HCT116 (cell line): ENCODE data around the gene PYGB. TPM values are rescaled to one million over a fixed set of nuclear protein-coding genes. Genes with fewer than 3 reads are reported as not detected.

Source experiments
- ATAC-seq: fragments of 200-7000 bp; cut with Tn5 transposase; 2 replicates; pipeline ENCODE4 v1.9.1; 2020; ENCODE audit warnings: mild to moderate bottlenecking, moderate library complexity
- BruUV-seq: library from RNA; stranded (reverse); fragments of 400-500 nt; replicated peaks from 2 replicates; lab custom pipeline; 2021; lab: Mats Ljungman, UMichigan
- CTCF ChIA-PET: fragments of 300-600 bp; sonication (Branson Sonifier 250); formaldehyde crosslinking; loops from one replicate; lab custom pipeline; 2021; ENCODE audit warnings: antibody characterized with exemption; lab: Charles Lee
- POLR2A ChIA-PET: fragments of 300-600, 350-600 bp; sonication (Branson Sonifier 250); formaldehyde crosslinking; loops from one replicate; lab custom pipeline; 2021; ENCODE audit warnings: antibody characterized with exemption; lab: Charles Lee
- RAD21 ChIA-PET, 2 experiments: fragments of 300-600 bp; sonication (Branson Sonifier 250); formaldehyde crosslinking; loops; one replicate each; lab custom pipeline; 2023; ENCODE audit warnings: low total read pairs in 2 of 2; ENCODE audit not compliant: uncharacterized antibody in 2 of 2, unreplicated experiment in 2 of 2, low non-redundant PET in 1 of 2; lab: Charles Lee
- DNase-seq: peaks from one replicate; pipeline ENCODE4 v3.0.0-alpha.2; 2010; ENCODE audit warnings: low read depth, low spot score
- H2AFZ ChIP-seq: fragments of 200-600 bp; shearing (Covaris generic), sonication (generic); 2 replicates; pipeline ENCODE4 v1.6.1; 2017; ENCODE audit warnings: low read depth, mixed run types, mixed read lengths, antibody characterized with exemption, low read length; ENCODE audit not compliant: poor library complexity, severe bottlenecking
- H3K27ac ChIP-seq: 2 replicates; pipeline ENCODE4 v1.5.1; 2012; ENCODE audit warnings: low read depth, low read length
- H3K27me3 ChIP-seq: fragments of 200-600 bp; sonication (generic); 2 replicates; pipeline ENCODE4 v1.6.1; 2016; ENCODE audit warnings: mixed run types, low read length, mixed read lengths; ENCODE audit not compliant: insufficient read depth
- H3K36me3 ChIP-seq, 2 experiments: fragments of 200-500 bp in 1 of 2; fragments of 200-600 bp in 1 of 2; sonication (Bioruptor generic) in 1 of 2; sonication (generic) in 1 of 2; 2 replicates each; pipeline versions ENCODE4 v1.5.1 to v1.6.1; 2014 to 2016; ENCODE audit warnings: low read length in 2 of 2, inconsistent platforms in 1 of 2, mixed read lengths in 1 of 2, mixed run types in 1 of 2; ENCODE audit not compliant: insufficient read depth in 2 of 2, control insufficient read depth in 1 of 2
- H3K4me1 ChIP-seq, 2 experiments: fragments of 200-600 bp in 1 of 2; sonication (generic) in 1 of 2; 2 replicates each; pipeline versions ENCODE4 v1.5.1 to v1.6.1; 2012 to 2017; ENCODE audit warnings: low read length in 2 of 2, inconsistent platforms in 1 of 2, mild to moderate bottlenecking in 1 of 2, mixed read lengths in 1 of 2, mixed run types in 1 of 2, moderate library complexity in 1 of 2; ENCODE audit not compliant: insufficient read depth in 2 of 2, control insufficient read depth in 1 of 2
- H3K4me2 ChIP-seq: fragments of 200-600 bp; sonication (generic); 2 replicates; pipeline ENCODE4 v1.6.1; 2017; ENCODE audit warnings: mixed run types, low read length, mixed read lengths
- H3K4me3 ChIP-seq, 2 experiments: fragments of 200-600 bp in 1 of 2; sonication (generic) in 1 of 2; replicated peaks in 1 of 2; 2 replicates each; pipeline ENCODE4 v1.5.1; 2011 to 2016; ENCODE audit warnings: low read length in 2 of 2, control low read depth in 1 of 2, low read depth in 1 of 2, mild to moderate bottlenecking in 1 of 2, mixed read lengths in 1 of 2, mixed run types in 1 of 2
- H3K79me2 ChIP-seq: fragments of 200-600 bp; sonication (generic); 2 replicates; pipeline ENCODE4 v1.6.1; 2017; ENCODE audit warnings: mild to moderate bottlenecking, mixed run types, low read length, moderate library complexity, mixed read lengths; ENCODE audit not compliant: insufficient read depth
- H3K9ac ChIP-seq: fragments of 200-600 bp; sonication (generic); 2 replicates; pipeline ENCODE4 v1.6.1; 2016; ENCODE audit warnings: low read length, mixed read lengths
- H3K9me2 ChIP-seq: fragments of 200-600 bp; sonication (generic), shearing (Covaris generic); 2 replicates; pipeline ENCODE4 v1.6.1; 2017; ENCODE audit warnings: mixed run types, mild to moderate bottlenecking, moderate library complexity; ENCODE audit not compliant: insufficient read depth
- H3K9me3 ChIP-seq, 2 experiments: fragments of 200-500 bp in 1 of 2; fragments of 200-600 bp in 1 of 2; sonication (Bioruptor generic) in 1 of 2; sonication (generic) in 1 of 2; 2 replicates each; pipeline ENCODE4 v1.6.1; 2014 to 2017; ENCODE audit warnings: low read length in 2 of 2, mixed read lengths in 2 of 2, inconsistent platforms in 1 of 2, low read depth in 1 of 2, mild to moderate bottlenecking in 1 of 2, mixed run types in 1 of 2, moderate library complexity in 1 of 2; ENCODE audit not compliant: control insufficient read depth in 1 of 2, insufficient read depth in 1 of 2
- H4K20me1 ChIP-seq: fragments of 200-600 bp; sonication (generic), shearing (Covaris generic); 2 replicates; pipeline ENCODE4 v1.6.1; 2017; ENCODE audit warnings: mixed run types, mild to moderate bottlenecking, moderate library complexity; ENCODE audit not compliant: insufficient read depth
- CEBPB ChIP-seq: IDR thresholded peaks from 2 replicates; pipeline ENCODE4 v1.6.1; 2012; ENCODE audit warnings: low read depth
- EGR1 ChIP-seq: IDR thresholded peaks from 2 replicates; pipeline ENCODE4 v1.6.1; 2012; ENCODE audit warnings: low read depth
- ELF1 ChIP-seq: IDR thresholded peaks from 2 replicates; pipeline ENCODE4 v1.6.1; 2012; ENCODE audit warnings: low read depth, borderline replicate concordance
- FOSL1 ChIP-seq: IDR thresholded peaks from 2 replicates; pipeline ENCODE4 v1.6.1; 2012; ENCODE audit warnings: low read depth
- POLR2AphosphoS5 ChIP-seq: IDR thresholded peaks from 2 replicates; pipeline ENCODE4 v1.6.1; 2011; ENCODE audit warnings: mild to moderate bottlenecking, low read depth, low read length, moderate library complexity
- RAD21 ChIP-seq: IDR thresholded peaks from 2 replicates; pipeline ENCODE4 v1.6.1; 2012; ENCODE audit warnings: low read depth, mild to moderate bottlenecking
- REST ChIP-seq: IDR thresholded peaks from 2 replicates; pipeline ENCODE4 v1.6.1; 2012; ENCODE audit warnings: low read depth
- SIN3A ChIP-seq: IDR thresholded peaks from 2 replicates; pipeline ENCODE4 v1.6.1; 2012; ENCODE audit warnings: low read depth
- YY1 ChIP-seq: IDR thresholded peaks from 2 replicates; pipeline ENCODE4 v1.6.1; 2011; ENCODE audit warnings: low read length, low read depth, moderate library complexity, mild to moderate bottlenecking; ENCODE audit not compliant: insufficient replicate concordance; ENCODE audit errors: extremely low read depth
- intact Hi-C: fragments of 100-400 bp; cut with micrococcal nuclease; formaldehyde crosslinking; loops from 2 replicates; pipeline ENCODE4 v1.10.0; 2022
- total RNA-seq: library from RNA; stranded (reverse); gene quantifications from one replicate; pipeline ENCODE4 v1.2.1, GENCODE V29; 2021; ENCODE audit not compliant: unreplicated experiment
- TF ChIP-seq, protein P1 (sequence below): IDR thresholded peaks from 2 replicates; pipeline ENCODE4 v1.6.1; 2011; ENCODE audit warnings: mild to moderate bottlenecking, low read length, moderate library complexity; ENCODE audit not compliant: insufficient replicate concordance; ENCODE audit errors: extremely low read depth
- TF ChIP-seq, protein P2 (sequence below), 3 experiments: fragments of 200-600 bp in 1 of 3; sonication (generic) in 1 of 3; IDR thresholded peaks in 2 of 3; conservative IDR thresholded peaks in 1 of 3; 2 replicates each; pipeline ENCODE4 v1.5.1; 2012 to 2017; ENCODE audit warnings: low read depth in 2 of 3, low read length in 2 of 3, antibody characterized with exemption in 1 of 3, borderline replicate concordance in 1 of 3, control low read depth in 1 of 3, mild to moderate bottlenecking in 1 of 3, mixed read lengths in 1 of 3, mixed run types in 1 of 3, moderate library complexity in 1 of 3; ENCODE audit not compliant: insufficient read depth in 1 of 3

Gene PYGB
- total RNA-seq, 1 experiment from 2014 or later = 87.8 TPM

GRCh38 chr20:25289886-25290597, 42.2 kb downstream of the PYGB start:
- ChIA-PET POLR2A (no interaction called here), RAD21 (no interaction called here), CTCF (no interaction called here)
- peaks cover 4 to 7% of the 10 kb centered on the region in 2 experiments; a peak in 3 of 4 replicates for H3K36me3 ChIP-seq
- H3K4me2 ChIP-seq = no peak overlapping the region
- BruUV-seq = no TSS peak
- no peaks in the 10 kb centered on the region for H3K9me2 ChIP-seq
- H3K9me3 ChIP-seq = no peaks in the 10 kb centered on the region
- no peak overlapping the region for H2AFZ ChIP-seq
- DNase-seq (no peak), ATAC-seq (no peak)
- intact Hi-C loops = no loop called here
- H3K27ac ChIP-seq = no peak overlapping the region
- no peaks in the 10 kb centered on the region for H3K27me3 ChIP-seq
- H3K4me3 ChIP-seq = no peak overlapping the region
- H3K9ac ChIP-seq = no peak overlapping the region
- no peak for TF ChIP-seq YY1
- TF ChIP-seq, protein P1, sequence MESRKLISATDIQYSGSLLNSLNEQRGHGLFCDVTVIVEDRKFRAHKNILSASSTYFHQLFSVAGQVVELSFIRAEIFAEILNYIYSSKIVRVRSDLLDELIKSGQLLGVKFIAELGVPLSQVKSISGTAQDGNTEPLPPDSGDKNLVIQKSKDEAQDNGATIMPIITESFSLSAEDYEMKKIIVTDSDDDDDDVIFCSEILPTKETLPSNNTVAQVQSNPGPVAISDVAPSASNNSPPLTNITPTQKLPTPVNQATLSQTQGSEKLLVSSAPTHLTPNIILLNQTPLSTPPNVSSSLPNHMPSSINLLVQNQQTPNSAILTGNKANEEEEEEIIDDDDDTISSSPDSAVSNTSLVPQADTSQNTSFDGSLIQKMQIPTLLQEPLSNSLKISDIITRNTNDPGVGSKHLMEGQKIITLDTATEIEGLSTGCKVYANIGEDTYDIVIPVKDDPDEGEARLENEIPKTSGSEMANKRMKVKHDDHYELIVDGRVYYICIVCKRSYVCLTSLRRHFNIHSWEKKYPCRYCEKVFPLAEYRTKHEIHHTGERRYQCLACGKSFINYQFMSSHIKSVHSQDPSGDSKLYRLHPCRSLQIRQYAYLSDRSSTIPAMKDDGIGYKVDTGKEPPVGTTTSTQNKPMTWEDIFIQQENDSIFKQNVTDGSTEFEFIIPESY = no peak
- TF ChIP-seq ELF1 = no peak
- TF ChIP-seq CEBPB = no peak
- no peak for TF ChIP-seq EGR1
- no peak; the same call in 1 of the 2 replicates for TF ChIP-seq POLR2AphosphoS5
- TF ChIP-seq REST = no peak
- no peak for TF ChIP-seq RAD21
- no peak for TF ChIP-seq FOSL1
- TF ChIP-seq, protein P2, sequence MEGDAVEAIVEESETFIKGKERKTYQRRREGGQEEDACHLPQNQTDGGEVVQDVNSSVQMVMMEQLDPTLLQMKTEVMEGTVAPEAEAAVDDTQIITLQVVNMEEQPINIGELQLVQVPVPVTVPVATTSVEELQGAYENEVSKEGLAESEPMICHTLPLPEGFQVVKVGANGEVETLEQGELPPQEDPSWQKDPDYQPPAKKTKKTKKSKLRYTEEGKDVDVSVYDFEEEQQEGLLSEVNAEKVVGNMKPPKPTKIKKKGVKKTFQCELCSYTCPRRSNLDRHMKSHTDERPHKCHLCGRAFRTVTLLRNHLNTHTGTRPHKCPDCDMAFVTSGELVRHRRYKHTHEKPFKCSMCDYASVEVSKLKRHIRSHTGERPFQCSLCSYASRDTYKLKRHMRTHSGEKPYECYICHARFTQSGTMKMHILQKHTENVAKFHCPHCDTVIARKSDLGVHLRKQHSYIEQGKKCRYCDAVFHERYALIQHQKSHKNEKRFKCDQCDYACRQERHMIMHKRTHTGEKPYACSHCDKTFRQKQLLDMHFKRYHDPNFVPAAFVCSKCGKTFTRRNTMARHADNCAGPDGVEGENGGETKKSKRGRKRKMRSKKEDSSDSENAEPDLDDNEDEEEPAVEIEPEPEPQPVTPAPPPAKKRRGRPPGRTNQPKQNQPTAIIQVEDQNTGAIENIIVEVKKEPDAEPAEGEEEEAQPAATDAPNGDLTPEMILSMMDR (IDR thresholded peaks at IDR 0.05 in 2 of 3, conservative IDR thresholded peaks at IDR 0.05 in 1 of 3; ENCODE audit: borderline replicate concordance in 1 of 3, insufficient read depth in 1 of 3, low read depth in 2 of 3, low read length in 2 of 3) = no peak
- TF ChIP-seq SIN3A = no peak
- H3K4me1 ChIP-seq = no peaks in the 10 kb centered on the region; a peak in 2 of 4 replicates
- H4K20me1 ChIP-seq = no peaks in the 10 kb centered on the region
- no peaks in the 10 kb centered on the region for H3K79me2 ChIP-seq
